CD4-positive, alpha-beta T cell treated with Interleukin-17A for 4 hours (primary cell): ENCODE results near the gene AVPR2.

Experiments
- DNase-seq: peaks from one replicate; pipeline ENCODE4 v3.0.0-alpha.2; 2020; ENCODE audit warnings: mixed read lengths

Gene AVPR2

GRCh38 chrX:153920546-153920945 is 16.1 kb downstream of the AVPR2 start:
- DNase-seq, result no peak

- no peak for DNase-seq
Observed at GRCh38 chrX:153921070-153921469, 16.6 kb downstream of the AVPR2 start.

GRCh38 chrX:153921511-153922446 is 17.3 kb downstream of the AVPR2 start:
- peak; percentile 36 for DNase-seq

- peak; percentile 45 for DNase-seq
Observed at GRCh38 chrX:153922932-153923857, 18.7 kb downstream of the AVPR2 start.

- peak; percentile 62 for DNase-seq
Observed at GRCh38 chrX:153924149-153924861, 19.8 kb downstream of the AVPR2 start.

- no peak for DNase-seq
Observed at GRCh38 chrX:153925387-153925738, 20.9 kb downstream of the AVPR2 start.

GRCh38 chrX:153925739-153926551 is 21.5 kb downstream of the AVPR2 start, which contains the start of gene ARHGAP4:
Gene ARHGAP4 (minus strand): TSS chrX:153926264. CDS start chrX:153926202, 62 bp downstream.
- DNase-seq, result peak; percentile 59

- DNase-seq, result no peak
Observed at GRCh38 chrX:153926552-153926857, 22.0 kb downstream of the AVPR2 start.

- DNase-seq, result peak; percentile 80
Observed at GRCh38 chrX:153926858-153927671, 22.6 kb downstream of the AVPR2 start.

- no peak for DNase-seq
Observed at GRCh38 chrX:153927672-153927921, 23.1 kb downstream of the AVPR2 start.

- DNase-seq, result peak; percentile 97
Observed at GRCh38 chrX:153927922-153928760, 23.7 kb downstream of the AVPR2 start.

GRCh38 chrX:153928846-153929245 is 24.4 kb downstream of the AVPR2 start:
- DNase-seq, result no peak

GRCh38 chrX:153929576-153929975 is 25.1 kb downstream of the AVPR2 start:
- DNase-seq, result no peak

GRCh38 chrX:153930011-153930910 is 25.8 kb downstream of the AVPR2 start:
- no peak for DNase-seq

- no peak for DNase-seq
Observed at GRCh38 chrX:153931151-153931550, 26.7 kb downstream of the AVPR2 start.

- DNase-seq, result no peak
Observed at GRCh38 chrX:153931748-153932147, 27.3 kb downstream of the AVPR2 start.

GRCh38 chrX:153932220-153932915 is 27.9 kb downstream of the AVPR2 start:
- no peak for DNase-seq

- no peak for DNase-seq
Observed at GRCh38 chrX:153933748-153934147, 29.3 kb downstream of the AVPR2 start.
